NCI-H82 treated with DMSO at 0.1 percent for 48 hours (cell line): ENCODE data around the gene SIGLEC9.

ENCODE experiments used
- DNase-seq: peaks from one replicate; lab custom pipeline; 2025; ENCODE audit not compliant: unreplicated experiment; lab: John Stamatoyannopoulos, UW

Gene SIGLEC9

GRCh38 chr19:51124729-51125128, at the start of gene SIGLEC9:
SIGLEC9 (plus strand) TSS chr19:51124906; CDS start chr19:51124975, 69 bp downstream.
- DNase-seq, result no peak

DNA sequence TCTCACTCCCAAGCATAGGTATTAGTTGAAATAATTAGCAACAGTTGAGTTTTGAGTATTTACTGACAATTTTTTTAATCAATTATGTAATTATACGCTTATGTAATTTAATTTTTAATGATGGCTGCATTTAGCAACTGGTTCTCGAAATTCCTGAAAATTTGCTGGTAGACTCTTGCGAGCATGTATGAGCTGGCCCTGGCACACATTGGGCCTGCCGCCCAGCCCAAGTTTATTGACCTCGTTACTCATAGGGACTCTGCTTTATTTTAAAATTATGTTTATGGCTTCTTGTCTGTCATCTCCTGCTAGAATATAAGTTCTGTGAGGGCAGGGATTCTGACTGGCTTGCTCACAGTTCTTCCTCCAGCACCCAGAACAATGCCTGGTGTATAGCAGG, 48.7 kb upstream of the SIGLEC9 start:
- DNase-seq, result no peak

- DNase-seq, result no peak
Observed at GRCh38 chr19:51076631-51077213, 48.0 kb upstream of the SIGLEC9 start.

DNA sequence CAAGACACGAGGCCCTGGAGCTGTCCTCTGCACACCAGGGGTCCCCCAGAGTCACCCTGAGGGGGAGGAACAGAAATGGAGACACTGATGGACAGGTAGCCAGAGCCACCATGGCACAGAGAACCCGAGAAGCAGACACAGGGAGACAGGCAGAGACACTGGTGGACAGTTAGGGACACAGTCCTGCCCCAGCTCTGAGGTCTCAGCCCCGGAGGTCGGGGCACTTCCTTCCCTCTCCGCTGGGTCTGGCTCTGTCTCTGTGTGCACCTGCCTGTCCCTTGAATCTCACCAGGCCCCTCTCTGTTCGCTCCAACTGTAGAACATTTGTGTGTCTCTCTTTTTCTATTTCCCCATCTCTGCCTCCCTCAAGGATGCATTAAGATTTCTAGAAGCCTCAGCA, 46.6 kb upstream of the SIGLEC9 start:
- no peak for DNase-seq

DNA sequence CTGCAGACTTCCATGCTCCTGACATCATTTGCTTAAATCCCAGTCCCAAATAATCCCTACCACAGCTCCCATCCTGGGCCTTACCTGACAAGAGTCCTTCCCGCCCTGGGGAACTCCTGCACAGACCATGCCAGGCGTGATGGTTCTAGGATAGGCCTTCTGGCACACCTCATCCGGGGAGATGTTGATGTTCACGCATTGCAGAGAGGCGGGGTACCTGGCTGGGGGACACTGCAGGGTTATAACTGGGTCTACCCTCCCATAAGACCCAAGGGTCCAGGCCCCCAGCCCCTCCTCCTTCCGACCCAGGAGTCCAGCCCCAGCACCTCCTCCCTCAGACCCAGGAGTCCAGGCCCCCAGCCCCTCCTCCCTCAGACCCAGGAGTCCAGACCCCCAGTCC, 46.0 kb upstream of the SIGLEC9 start:
- no peak for DNase-seq

GRCh38 chr19:51079481-51080110, 45.1 kb upstream of the SIGLEC9 start:
- DNase-seq, result no peak

DNA sequence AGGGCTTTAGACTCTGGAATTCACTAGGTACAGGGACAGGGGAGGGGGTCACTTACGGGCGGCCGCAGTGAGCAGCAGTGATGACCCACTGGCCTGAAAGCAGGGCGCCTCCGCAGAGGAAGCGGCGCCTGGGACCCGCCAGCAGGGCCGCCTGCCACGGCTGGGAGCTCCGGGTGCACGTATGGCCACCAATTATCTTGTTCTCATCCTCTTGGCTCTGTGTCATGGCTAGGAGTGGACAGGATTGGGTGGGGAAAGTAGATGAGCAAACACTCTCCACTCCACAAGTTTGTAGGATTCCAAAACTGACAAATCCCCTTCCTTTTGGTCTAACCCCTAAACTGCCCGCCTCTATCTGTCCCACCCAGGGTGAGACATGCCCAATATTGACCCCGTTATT, 43.2 kb upstream of the SIGLEC9 start:
- no peak for DNase-seq

DNA sequence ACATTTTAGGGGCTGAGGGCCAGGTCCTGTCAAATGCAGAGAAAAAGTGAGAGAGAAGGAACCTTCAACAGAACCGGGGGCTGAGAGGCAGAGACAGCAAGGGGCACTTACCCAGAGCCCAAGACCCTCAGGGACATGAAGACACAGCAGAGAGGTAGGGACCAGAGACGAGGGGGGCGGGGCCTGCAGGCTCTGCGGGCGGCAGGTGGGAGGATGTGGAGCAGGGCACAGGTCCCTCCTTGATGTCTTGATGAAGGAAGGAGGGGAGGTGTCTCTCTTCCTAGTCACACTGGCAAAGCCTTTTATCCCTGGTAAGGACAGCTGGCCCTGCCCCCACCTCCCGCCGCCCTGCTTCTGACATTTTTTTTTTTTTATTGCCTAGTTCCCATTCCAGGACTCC, 42.1 kb upstream of the SIGLEC9 start, which contains the start of gene KLK14:
Gene KLK14 (minus strand): TSS at position 277 of the 400 bp plus-strand sequence. CDS start 273 bp downstream, at position 4.
- no peak for DNase-seq

DNA sequence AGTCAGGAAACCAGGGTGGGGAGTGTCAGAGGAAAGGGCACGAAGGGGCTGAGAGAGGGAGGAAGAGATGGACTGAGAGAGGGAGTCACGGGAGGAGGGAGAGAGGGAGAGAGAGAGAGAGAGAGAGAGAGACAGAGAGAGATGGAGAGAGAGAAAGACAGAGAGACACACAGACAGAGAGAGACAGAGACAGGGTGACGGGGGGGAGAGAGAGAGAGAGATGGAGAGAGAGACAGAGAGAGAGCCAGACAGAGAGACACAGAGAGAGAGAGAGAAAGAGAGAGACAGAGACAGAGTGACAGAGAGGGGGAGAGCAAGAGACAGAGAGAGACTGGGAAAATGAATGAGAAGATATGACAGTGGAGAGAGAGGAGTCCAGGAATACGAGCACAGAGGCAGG, 41.5 kb upstream of the SIGLEC9 start:
- DNase-seq, result no peak

DNA sequence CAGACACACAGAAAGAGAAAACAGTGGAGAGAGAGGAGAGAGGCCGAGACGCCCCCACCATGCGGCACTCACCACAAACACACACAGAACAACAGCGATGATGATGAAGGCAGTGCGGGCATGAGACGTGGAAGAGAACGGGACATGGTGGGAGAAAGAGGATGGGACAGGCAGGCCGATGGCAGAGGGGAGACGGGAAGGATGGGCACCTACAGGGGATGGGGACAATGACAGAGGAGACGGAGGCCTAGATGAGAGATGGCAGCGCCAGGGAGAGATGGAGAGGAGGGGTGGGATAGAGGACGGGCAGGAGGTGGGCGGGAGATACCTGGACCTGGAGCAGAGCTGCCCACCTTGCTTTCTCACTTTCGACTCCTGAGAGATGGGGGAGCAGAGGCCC, 40.9 kb upstream of the SIGLEC9 start:
- no peak for DNase-seq

DNA sequence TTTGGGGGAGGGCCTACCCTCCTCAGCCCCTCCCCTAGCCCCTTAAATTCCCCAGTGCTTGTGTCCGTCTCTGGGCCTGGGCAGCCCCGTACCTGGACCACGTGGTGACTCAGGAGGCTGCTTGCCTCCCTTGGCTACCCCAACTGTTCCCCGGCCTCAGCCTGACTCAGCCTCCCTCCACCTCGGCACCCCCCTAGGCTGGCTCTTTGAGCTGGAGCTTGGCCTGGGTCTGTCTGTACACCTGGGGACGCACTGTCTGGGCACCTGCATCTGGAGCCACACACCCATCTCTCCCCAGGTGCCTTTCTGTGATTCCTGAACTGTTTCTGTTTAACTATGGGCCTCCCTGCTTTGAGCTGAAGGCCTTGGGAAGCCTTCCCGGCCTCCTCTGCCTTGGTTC, 40.2 kb upstream of the SIGLEC9 start:
- no peak for DNase-seq

GRCh38 chr19:51086153-51086850, 38.4 kb upstream of the SIGLEC9 start:
- no peak for DNase-seq

DNA sequence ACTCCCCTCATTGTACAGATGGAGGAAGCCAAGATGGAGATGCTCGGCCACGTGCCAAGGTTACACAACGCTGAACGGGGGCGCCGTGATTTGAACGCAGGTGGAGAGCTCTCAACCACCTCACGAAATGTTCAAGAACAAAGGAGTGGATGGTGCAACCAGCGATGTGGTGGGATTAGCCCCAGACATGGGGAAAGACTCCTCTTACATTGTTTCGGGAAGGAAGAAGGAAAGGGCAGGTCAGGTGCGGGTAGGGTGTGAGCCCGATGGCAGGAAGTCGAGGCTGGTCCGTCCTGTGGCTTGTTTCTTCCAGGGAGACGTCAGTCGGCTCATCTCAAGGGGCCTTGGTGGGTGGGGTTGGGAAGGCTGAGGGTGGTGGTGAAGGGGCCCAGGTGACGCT, 34.9 kb upstream of the SIGLEC9 start:
- DNase-seq, result no peak

DNA sequence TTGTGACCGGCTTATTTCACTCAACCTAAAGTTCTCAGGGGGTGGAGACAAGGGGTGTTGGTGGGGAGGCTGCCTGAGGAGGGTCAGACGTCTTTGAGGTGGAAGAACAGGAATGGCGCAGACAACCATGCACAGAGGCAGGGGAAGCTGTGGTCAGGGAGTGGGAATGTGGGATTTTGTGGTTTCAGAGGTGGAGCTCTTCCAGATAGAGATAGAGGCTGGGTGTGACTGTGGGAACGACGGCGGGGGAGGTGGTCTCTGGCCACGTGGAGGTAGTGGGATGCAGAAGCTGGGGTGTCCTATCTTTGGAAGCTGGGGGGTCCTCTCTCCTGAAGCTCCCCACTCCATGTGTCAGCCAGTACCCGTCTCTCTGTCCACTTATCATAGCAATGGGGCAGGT, 34.2 kb upstream of the SIGLEC9 start:
- DNase-seq, result no peak

- DNase-seq, result no peak
Observed at GRCh38 chr19:51091126-51091525, 33.6 kb upstream of the SIGLEC9 start.

DNA sequence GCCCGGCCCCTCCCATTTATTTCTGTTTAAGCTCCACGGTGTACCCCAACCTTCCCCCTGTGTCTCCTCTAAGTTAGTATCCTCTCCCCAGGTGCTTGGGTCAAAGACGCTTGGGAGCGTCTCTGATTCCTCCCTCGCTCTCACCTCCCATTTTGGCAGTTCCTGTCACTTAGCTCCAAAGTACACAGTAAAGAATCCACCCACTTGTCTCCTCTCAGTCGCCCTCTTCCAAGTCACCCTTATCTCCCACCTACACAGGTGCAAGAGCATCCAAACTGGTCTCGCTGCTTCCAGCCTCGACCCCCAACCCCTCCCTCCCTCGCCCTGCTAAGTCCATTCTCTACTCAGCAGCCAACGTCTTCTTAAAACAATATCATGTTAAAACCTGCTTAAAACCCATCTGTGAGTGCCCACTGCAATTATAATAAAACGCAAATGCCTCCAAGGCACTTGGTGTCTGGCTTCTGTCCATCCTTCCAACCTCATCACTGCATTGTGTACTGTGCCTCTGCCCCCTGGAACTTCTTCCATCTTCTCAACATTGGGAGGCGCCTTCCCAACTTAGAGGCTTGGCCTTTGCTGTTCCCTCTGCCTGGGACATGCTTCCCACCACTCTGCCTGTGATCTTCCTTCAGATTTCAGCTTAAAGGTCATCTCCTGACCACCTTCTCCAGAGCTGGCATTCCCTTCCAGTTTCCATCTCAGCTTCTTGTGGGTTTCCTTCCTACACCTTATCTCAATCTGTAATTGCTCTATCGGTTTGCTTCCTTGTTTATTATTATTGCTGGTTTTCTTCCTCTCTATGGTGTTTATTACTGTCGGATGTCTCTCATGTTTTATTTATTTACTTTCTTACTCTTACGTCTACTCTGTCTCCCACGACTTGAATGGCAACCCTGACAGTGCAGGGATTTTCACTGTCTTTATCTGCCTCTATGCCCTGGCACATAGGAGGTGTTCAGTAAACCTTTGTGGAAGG, 32.5 kb upstream of the SIGLEC9 start:
- no peak for DNase-seq

DNA sequence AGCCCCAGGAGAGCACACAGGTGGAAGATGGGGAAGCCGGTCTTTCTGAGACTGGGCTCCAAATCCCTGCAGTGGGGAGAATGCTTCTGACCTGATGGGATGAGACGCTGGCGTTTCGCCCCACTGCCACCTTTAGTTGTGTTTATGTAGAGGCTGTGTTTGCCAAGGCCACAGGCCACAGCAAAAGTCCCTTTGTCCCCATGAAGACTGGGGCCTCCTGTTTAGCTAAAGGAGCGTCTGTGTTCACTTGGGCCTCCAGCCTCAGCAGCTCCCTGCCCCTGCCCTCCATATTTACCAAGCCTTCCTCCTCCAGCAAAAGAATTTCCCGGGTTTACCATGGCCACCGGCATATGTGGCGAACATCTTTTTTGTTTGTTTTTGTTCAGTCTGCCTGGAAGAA, 31.6 kb upstream of the SIGLEC9 start:
- no peak for DNase-seq

DNA sequence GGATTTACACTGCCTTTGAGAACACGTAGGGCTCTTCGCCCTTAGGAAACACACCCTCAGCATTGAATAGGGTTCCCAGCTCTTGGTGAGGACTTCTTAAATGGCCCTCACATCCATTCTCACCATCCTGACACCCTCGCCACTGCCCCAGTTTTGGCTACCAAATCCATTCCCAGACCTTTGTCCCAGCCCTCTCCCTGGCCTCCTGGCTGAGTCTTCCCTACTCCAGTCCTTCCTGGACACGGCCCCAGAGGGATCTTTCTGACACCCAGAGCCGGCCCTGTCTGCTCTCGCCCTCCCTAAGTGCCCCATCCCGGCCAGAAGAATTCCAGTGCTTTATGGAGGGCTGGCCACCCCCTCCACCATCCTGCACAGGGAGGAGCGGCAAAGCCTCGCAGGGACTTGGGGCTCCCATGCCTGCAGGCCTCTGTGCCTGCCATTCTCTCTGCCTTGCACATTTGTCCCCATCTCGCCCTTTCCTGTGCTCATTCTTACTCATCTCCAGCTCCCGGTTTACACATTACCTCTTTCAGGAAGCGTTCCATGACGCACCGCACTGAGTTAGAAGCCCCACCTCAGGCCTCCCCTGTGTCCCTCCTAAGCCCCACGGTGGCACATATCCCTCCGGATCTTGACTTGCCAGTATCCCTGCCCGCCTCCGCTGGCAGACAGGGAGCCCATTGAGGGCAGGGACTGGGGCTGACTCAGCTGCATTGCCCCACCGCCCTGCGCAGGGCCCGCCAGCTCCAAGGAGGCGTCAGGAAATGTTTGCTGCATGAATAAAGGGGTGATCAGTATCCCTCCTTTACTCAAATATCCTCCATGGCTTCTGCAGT, 31.0 kb upstream of the SIGLEC9 start:
- no peak for DNase-seq

GRCh38 chr19:51094696-51095279, 29.9 kb upstream of the SIGLEC9 start:
- no peak for DNase-seq
